Measurements from ENCODE around the gene EGFR.
"Not testable (repeated sequence)": the region's sequence is repeated elsewhere in the genome, so short reads cannot be mapped to it uniquely, and the experiment has no call there.

EGFR gene

GRCh38 chr7:55013851-55014250, 5.0 kb upstream of the EGFR start:
- DNase-seq (ENCODE audit: low read depth): no peak

- no peak for DNase-seq (ENCODE audit: low read depth)
Measured at GRCh38 chr7:55016061-55016745, 2.6 kb upstream of the EGFR start.

GRCh38 chr7:55016746-55017090, 2.1 kb upstream of the EGFR start:
- no peak for DNase-seq (ENCODE audit: low read depth)

GRCh38 chr7:55017841-55018240, 976 bp upstream of the EGFR start:
- DNase-seq (ENCODE audit: low read depth): no peak

- no peak for DNase-seq (ENCODE audit: low read depth)
Measured at GRCh38 chr7:55019191-55019690, 424 bp downstream of the EGFR start.

GRCh38 chr7:55019691-55020465, 1.1 kb downstream of the EGFR start:
- no peak for DNase-seq (ENCODE audit: low read depth)

- DNase-seq (ENCODE audit: low read depth): no peak
Measured at GRCh38 chr7:55020466-55020871, 1.7 kb downstream of the EGFR start.

GRCh38 chr7:55021053-55021452, 2.2 kb downstream of the EGFR start:
- no peak for DNase-seq (ENCODE audit: low read depth)

- DNase-seq (ENCODE audit: low read depth): no peak
Measured at GRCh38 chr7:55022002-55022985, 3.5 kb downstream of the EGFR start.

- no peak for DNase-seq (ENCODE audit: low read depth)
Measured at GRCh38 chr7:55023841-55024505, 5.2 kb downstream of the EGFR start.

GRCh38 chr7:55024776-55025175, 6.0 kb downstream of the EGFR start:
- no peak for DNase-seq (ENCODE audit: low read depth)

- DNase-seq (ENCODE audit: low read depth): no peak
Measured at GRCh38 chr7:55026086-55026790, 7.4 kb downstream of the EGFR start.

GRCh38 chr7:55026867-55027490, 8.2 kb downstream of the EGFR start:
- DNase-seq (ENCODE audit: low read depth): no peak

GRCh38 chr7:55028011-55028410, 9.2 kb downstream of the EGFR start:
- no peak for DNase-seq (ENCODE audit: low read depth)

- no peak for DNase-seq (ENCODE audit: low read depth)
Measured at GRCh38 chr7:55030314-55030713, 11.5 kb downstream of the EGFR start.

- DNase-seq (ENCODE audit: low read depth): no peak
Measured at GRCh38 chr7:55031075-55031474, 12.3 kb downstream of the EGFR start.

- no peak for DNase-seq (ENCODE audit: low read depth)
Measured at GRCh38 chr7:55032069-55032699, 13.4 kb downstream of the EGFR start.

GRCh38 chr7:55033236-55033846, 14.5 kb downstream of the EGFR start:
- no peak for DNase-seq (ENCODE audit: low read depth)

GRCh38 chr7:55034776-55035175, 16.0 kb downstream of the EGFR start:
- no peak for DNase-seq (ENCODE audit: low read depth)

GRCh38 chr7:55035410-55035809, 16.6 kb downstream of the EGFR start:
- not testable (repeated sequence) for DNase-seq (ENCODE audit: low read depth)
